GM23248 (cell line): ENCODE data around the gene ITGAL. TPM values are rescaled to one million over a fixed set of nuclear protein-coding genes. Genes with fewer than 3 reads are reported as not detected.

Experiments
- DNase-seq: peaks from one replicate; pipeline ENCODE4 v3.0.0-alpha.2; 2015
- H2AFZ ChIP-seq: fragments of 200-600 bp; sonication (generic); 2 replicates; pipeline ENCODE4 v1.6.1; 2016; ENCODE audit warnings: antibody characterized with exemption
- H3F3A ChIP-seq: fragments of 200-600 bp; sonication (generic); 2 replicates; pipeline ENCODE4 v1.6.1; 2016; ENCODE audit warnings: mild to moderate bottlenecking, antibody characterized with exemption, mixed run types; ENCODE audit not compliant: insufficient read depth
- H3K27ac ChIP-seq: fragments of 200-600 bp; sonication (generic); 2 replicates; pipeline ENCODE4 v1.5.1; 2016; ENCODE audit warnings: mild to moderate bottlenecking
- H3K27me3 ChIP-seq: fragments of 200-600 bp; sonication (generic); replicated peaks from 2 replicates; pipeline ENCODE4 v1.6.1; 2016; ENCODE audit warnings: mild to moderate bottlenecking; ENCODE audit not compliant: insufficient read depth
- H3K36me3 ChIP-seq: fragments of 200-600 bp; sonication (generic); 2 replicates; pipeline ENCODE4 v1.6.1; 2016; ENCODE audit warnings: low read depth, mild to moderate bottlenecking
- H3K4me1 ChIP-seq: fragments of 200-600 bp; sonication (generic); 2 replicates; pipeline ENCODE4 v1.6.1; 2016; ENCODE audit warnings: mild to moderate bottlenecking; ENCODE audit not compliant: insufficient read depth
- H3K4me2 ChIP-seq: fragments of 200-600 bp; sonication (generic); one replicate; pipeline ENCODE4 v1.6.1; 2016; ENCODE audit warnings: mild to moderate bottlenecking; ENCODE audit not compliant: unreplicated experiment
- H3K4me3 ChIP-seq: fragments of 200-600 bp; sonication (generic); 2 replicates; pipeline ENCODE4 v1.5.1; 2016; ENCODE audit warnings: mild to moderate bottlenecking
- H3K79me2 ChIP-seq: fragments of 200-600 bp; sonication (generic); 2 replicates; pipeline ENCODE4 v1.6.1; 2016; ENCODE audit warnings: mild to moderate bottlenecking; ENCODE audit not compliant: insufficient read depth
- H3K9ac ChIP-seq: fragments of 200-600 bp; sonication (generic); 2 replicates; pipeline ENCODE4 v1.6.1; 2016; ENCODE audit warnings: mild to moderate bottlenecking
- H3K9me2 ChIP-seq: fragments of 200-600 bp; sonication (generic); 2 replicates; pipeline ENCODE4 v1.6.1; 2016; ENCODE audit warnings: mixed run types, mild to moderate bottlenecking, moderate library complexity; ENCODE audit not compliant: insufficient read depth
- H3K9me3 ChIP-seq: fragments of 200-600 bp; sonication (generic); one replicate; pipeline ENCODE4 v1.6.1; 2017; ENCODE audit warnings: low read depth
- H4K20me1 ChIP-seq: fragments of 200-600 bp; sonication (generic); 2 replicates; pipeline ENCODE4 v1.6.0; 2016; ENCODE audit not compliant: insufficient read depth
- EZH2 ChIP-seq: fragments of 200-600 bp; sonication (generic); IDR thresholded peaks from 2 replicates; pipeline ENCODE4 v1.6.1; 2018; ENCODE audit warnings: antibody characterized with exemption, mild to moderate bottlenecking; ENCODE audit not compliant: insufficient read depth, poor library complexity, severe bottlenecking
- EZH2phosphoT487 ChIP-seq: fragments of 200-600 bp; sonication (generic); IDR thresholded peaks from 2 replicates; pipeline ENCODE4 v1.6.1; 2018; ENCODE audit warnings: antibody characterized with exemption, moderate library complexity, mild to moderate bottlenecking, low read depth; ENCODE audit not compliant: insufficient read depth
- WGBS, 2 experiments: methylation state at CpG; one replicate each; pipeline ENCODE4 v1.1.6; 2015 to 2017; ENCODE audit warnings: low lambda C conversion rate in 2 of 2, low coverage in 1 of 2; ENCODE audit errors: missing lambda C conversion rate in 2 of 2; 5-methylcytosine and 5-hydroxymethylcytosine counted together
- in situ Hi-C: fragments of 300-500 bp; cut with MboI; formaldehyde crosslinking; loops from 2 replicates; pipeline ENCODE4 v1.15.0; 2020
- polyA plus RNA-seq: library from polyadenylated mRNA; unstranded; fragments of >200 nt; fragmentation: Nextera tagmentation; extraction: Ambion mirVana; gene quantifications from 2 replicates; pipeline ENCODE4 v1.2.1, GENCODE V29; 2016
- total RNA-seq: library from RNA; depleted of rRNA; stranded (reverse); fragments of >200 nt; shearing (Covaris generic); gene quantifications from 2 replicates; pipeline ENCODE4 v1.2.3, GENCODE V29; 2014

ITGAL gene
- total and polyA plus RNA-seq, 2 experiments from 2014 or later: 0.65 TPM; not detected in 1

- no peaks in the 10 kb centered on the region for H4K20me1 ChIP-seq
- no peaks in the 10 kb centered on the region for H3K4me1 ChIP-seq
- no peak overlapping the region for H3K27ac ChIP-seq
- H3K79me2 ChIP-seq: peaks cover 24% of the 10 kb centered on the region
- no peaks in the 10 kb centered on the region for H3K36me3 ChIP-seq
- 77 to 80% methylated on average over 11 of the region's 11 CpGs for WGBS, 2 experiments
- no peaks in the 10 kb centered on the region for H3K27me3 ChIP-seq
- no peak overlapping the region for H2AFZ ChIP-seq
- no peaks in the 10 kb centered on the region for H3K9me3 ChIP-seq
- no peak for DNase-seq
- no peaks in the 10 kb centered on the region for H3K9me2 ChIP-seq
- peak overlapping the region; percentile 89 for H3K4me2 ChIP-seq
- TF ChIP-seq EZH2phosphoT487: no peak
- no peak for TF ChIP-seq EZH2
- peak overlapping the region; percentile 80; the same call in 1 of the 2 replicates for H3K4me3 ChIP-seq
- H3F3A ChIP-seq: peaks cover 5% of the 10 kb centered on the region; the same call in 1 of the 2 replicates
- in situ Hi-C loops: no loop called here
- no peak overlapping the region for H3K9ac ChIP-seq
These were observed 60.6 kb downstream of the ITGAL start for GRCh38 chr16:30533146-30533522.

GRCh38 chr16:30533748-30534367, 61.3 kb downstream of the ITGAL start:
- peak; percentile 62 for DNase-seq

GRCh38 chr16:30534368-30535105, 62.0 kb downstream of the ITGAL start, which contains the start of gene ZNF747:
TSS of gene ZNF747 (minus strand) at chr16:30534858. CDS start at chr16:30534679, 179 bp downstream.
- Histone ChIP-seq H3K9me2 (no peaks in the 10 kb centered on the region), H3K27me3 (no peaks in the 10 kb centered on the region), H3K4me3 (peak within 1 kb of the TSS; percentile 80), H3K27ac (peak within 1 kb of the TSS; percentile 79), H3F3A (no peaks in the 10 kb centered on the region), H3K4me1 (no peaks in the 10 kb centered on the region), H4K20me1 (no peaks in the 10 kb centered on the region), H2AFZ (peak within 1 kb of the TSS; percentile 96), H3K9ac (peak within 1 kb of the TSS; percentile 92), H3K79me2 (peaks cover 24% of the 10 kb centered on the region), H3K4me2 (peak within 1 kb of the TSS; percentile 89), H3K36me3 (no peaks in the 10 kb centered on the region), H3K9me3 (no peaks in the 10 kb centered on the region)
- in situ Hi-C loops: no loop called here
- TF ChIP-seq EZH2phosphoT487: no peak
- no peak for TF ChIP-seq EZH2
- peak; percentile 88 for DNase-seq
- 1 to 3% methylated on average over 45 to 50 of the region's 70 CpGs for WGBS, 2 experiments

More at GRCh38 chr16:30533748-30534367, 61.3 kb downstream of the ITGAL start:
- in situ Hi-C loops: no loop called here
- H3K27ac ChIP-seq: peak overlapping the region; percentile 79
- H3K79me2 ChIP-seq: peaks cover 24% of the 10 kb centered on the region
- peak overlapping the region; percentile 92 for H3K9ac ChIP-seq
- H3K36me3 ChIP-seq: no peaks in the 10 kb centered on the region
- H3F3A ChIP-seq: no peaks in the 10 kb centered on the region
- H3K27me3 ChIP-seq: no peaks in the 10 kb centered on the region
- no peaks in the 10 kb centered on the region for H4K20me1 ChIP-seq
- H3K4me2 ChIP-seq: peak overlapping the region; percentile 89
- H3K9me2 ChIP-seq: no peaks in the 10 kb centered on the region
- H3K9me3 ChIP-seq: no peaks in the 10 kb centered on the region
- H3K4me3 ChIP-seq: peak overlapping the region; percentile 80
- peak overlapping the region; percentile 96 for H2AFZ ChIP-seq
- no peaks in the 10 kb centered on the region for H3K4me1 ChIP-seq
- TF ChIP-seq EZH2phosphoT487 (no peak), EZH2 (no peak)
- 16 to 17% methylated on average over 23 to 27 of the region's 29 CpGs for WGBS, 2 experiments

GRCh38 chr16:30535106-30535776, 62.7 kb downstream of the ITGAL start:
- peak overlapping the region; percentile 79 for H3K27ac ChIP-seq
- peak overlapping the region; percentile 80 for H3K4me3 ChIP-seq
- peaks cover 24% of the 10 kb centered on the region for H3K79me2 ChIP-seq
- H2AFZ ChIP-seq: peak overlapping the region; percentile 96
- no peaks in the 10 kb centered on the region for H3F3A ChIP-seq
- no peaks in the 10 kb centered on the region for H3K27me3 ChIP-seq
- DNase-seq: peak; percentile 35
- H3K4me1 ChIP-seq: no peaks in the 10 kb centered on the region
- peak overlapping the region; percentile 89 for H3K4me2 ChIP-seq
- H3K36me3 ChIP-seq: no peaks in the 10 kb centered on the region
- no peak for TF ChIP-seq EZH2
- TF ChIP-seq EZH2phosphoT487: no peak
- in situ Hi-C loops: no loop called here
- H3K9ac ChIP-seq: peak overlapping the region; percentile 92
- no peaks in the 10 kb centered on the region for H4K20me1 ChIP-seq
- WGBS, 2 experiments: 10 to 18% methylated on average over 15 to 18 of the region's 18 CpGs
- no peaks in the 10 kb centered on the region for H3K9me3 ChIP-seq
- no peaks in the 10 kb centered on the region for H3K9me2 ChIP-seq
